NCI-H2196 treated with DMSO at 0.1 percent for 48 hours (cell line): ENCODE results near the gene RPS8.
"Not testable (repeated sequence)": the region's sequence is repeated elsewhere in the genome, so short reads cannot be mapped to it uniquely, and the experiment has no call there.

ENCODE experiments used
- DNase-seq: peaks from one replicate; lab custom pipeline; 2025; ENCODE audit not compliant: unreplicated experiment; lab: John Stamatoyannopoulos, UW

RPS8 gene

GRCh38 chr1:44819196-44819607 is 43.9 kb downstream of the RPS8 start:
- no peak for DNase-seq

- DNase-seq = no peak
Measured at GRCh38 chr1:44819608-44820327, 44.4 kb downstream of the RPS8 start.

GRCh38 chr1:44820328-44821239 is 45.2 kb downstream of the RPS8 start:
- no peak for DNase-seq

DNA sequence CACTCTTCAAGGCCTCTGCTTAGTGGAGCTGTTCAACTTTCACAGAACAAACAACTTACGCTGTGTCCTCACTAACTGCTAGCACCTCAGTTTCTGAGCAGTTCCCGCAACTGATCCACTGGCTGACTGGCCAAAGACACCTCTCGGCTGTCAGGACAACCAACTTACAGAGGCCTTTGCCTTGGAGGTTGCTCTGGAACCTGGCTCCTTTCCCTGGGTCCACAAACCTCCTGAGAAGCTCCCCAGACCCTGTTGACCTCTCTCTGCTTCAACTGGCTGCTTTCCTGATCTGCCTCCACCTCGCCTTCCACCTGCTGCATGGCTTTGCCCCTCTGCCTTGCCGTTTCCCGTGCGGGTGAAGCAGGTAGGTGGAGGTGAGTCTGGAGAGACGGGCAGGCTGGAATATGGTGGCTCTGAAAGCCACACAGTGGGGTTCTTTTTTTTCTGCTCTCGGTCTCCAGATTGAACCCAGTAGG is 45.9 kb downstream of the RPS8 start:
- no peak for DNase-seq

DNA sequence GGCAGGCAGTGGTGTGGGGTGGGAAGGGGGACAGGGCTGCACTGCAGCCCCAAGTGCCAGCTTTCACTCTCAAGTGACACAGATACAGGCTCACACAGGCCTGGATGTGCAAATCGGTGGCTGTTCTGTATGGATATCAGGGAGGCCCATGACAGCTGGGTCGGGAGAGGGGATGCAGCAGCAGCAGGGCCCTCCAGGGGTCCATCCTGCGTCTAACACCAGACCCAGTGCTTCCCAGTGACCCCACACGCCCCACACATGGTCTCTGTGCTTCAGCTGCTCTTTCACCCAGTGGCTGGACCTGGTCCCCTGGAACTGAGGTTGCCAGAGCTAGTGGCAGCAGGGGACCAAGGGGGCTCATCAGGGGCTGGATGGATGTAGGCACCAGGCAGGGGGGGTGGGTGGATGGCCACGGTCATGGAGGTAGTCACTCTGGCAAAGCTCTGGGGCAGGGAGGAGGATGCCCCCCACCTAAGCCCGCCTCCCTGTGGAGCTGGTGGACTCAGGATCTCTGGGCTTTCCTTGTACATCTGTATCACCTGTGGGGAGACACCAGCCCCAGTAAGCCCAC is 46.9 kb downstream of the RPS8 start:
- DNase-seq = no peak

GRCh38 chr1:44822981-44823451 is 47.7 kb downstream of the RPS8 start:
- no peak for DNase-seq

GRCh38 chr1:44824392-44824791 is 49.1 kb downstream of the RPS8 start:
- not testable (repeated sequence) for DNase-seq

DNA sequence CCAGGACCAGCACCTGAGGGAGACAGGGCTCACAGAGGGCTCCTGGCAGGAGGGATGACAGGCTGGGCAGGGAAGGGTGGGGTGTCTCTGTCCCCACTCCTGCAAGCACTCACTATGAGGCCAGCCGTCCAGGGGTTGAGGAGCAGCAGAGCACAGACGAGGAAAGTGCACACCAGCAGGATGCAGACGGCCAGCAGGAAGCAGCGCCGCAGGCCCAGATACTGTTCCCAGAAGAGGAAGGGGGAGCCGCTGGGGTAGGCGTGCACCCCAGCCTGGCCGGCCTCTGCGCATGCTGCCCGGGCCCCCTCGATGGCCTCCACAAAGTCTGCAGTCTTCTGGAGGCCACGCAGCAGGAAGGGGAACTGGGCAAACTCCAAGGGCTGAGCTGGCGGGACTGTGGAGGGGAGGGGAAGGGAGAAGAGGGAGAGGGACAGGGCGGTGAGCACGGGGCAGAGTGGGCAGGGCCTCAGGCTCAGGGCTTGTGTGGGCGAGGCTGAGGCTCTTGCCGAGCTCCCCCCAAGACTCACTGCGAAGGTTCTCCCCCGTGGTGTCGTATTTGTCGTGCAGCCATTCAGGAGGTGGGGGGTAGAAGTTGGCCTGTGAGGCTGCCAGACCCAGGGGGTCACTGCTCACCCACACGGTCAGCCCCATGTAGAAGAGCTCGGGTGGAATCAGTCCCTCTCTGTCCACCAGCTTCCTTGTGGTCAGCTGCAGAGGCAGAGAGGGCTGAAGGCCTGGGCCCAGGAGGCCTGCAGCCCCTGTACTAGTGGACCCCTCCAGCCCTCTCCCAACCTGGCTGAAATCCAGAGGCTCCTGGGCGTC is 51.2 kb downstream of the RPS8 start:
- DNase-seq = no peak

DNA sequence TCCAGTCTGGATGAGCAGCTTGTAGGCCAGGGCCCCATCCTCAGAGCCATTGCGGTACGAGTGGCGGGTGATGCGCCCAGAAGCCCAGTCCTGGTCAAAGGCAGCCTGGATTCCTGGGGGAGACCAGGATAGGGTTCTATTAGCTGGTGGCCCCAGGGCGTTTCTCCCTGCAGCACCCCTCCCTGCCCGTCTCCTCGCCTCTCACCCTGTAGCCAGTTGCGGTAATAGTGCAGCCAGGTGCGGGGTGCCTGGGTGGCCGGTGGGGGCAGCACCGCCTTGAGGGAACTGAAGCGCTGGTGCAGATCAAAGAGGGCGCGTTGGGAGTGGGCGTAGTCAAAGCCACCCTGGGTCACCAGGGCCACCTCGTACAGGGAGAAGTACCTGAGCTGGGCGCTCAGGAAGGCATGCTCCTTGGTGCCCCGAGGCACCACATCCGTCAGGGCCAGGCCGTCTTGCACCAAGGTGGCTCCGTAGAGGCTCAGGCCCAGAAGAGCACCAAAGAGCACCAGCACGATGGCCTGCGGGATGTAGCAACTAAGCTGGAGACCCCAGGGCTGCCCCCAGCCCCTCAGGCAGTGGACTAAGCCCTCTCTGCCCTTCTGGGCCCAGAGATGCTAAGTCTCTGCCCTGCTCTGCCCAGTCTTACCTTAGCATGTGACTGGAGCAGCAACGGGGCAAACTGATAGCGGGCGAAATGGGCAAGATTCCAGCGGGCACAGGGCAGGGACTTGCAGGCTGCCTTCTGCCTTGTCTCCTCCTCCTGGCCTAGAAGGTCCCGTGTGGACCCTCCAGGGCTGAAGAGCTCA is 52.1 kb downstream of the RPS8 start:
- no peak for DNase-seq

DNA sequence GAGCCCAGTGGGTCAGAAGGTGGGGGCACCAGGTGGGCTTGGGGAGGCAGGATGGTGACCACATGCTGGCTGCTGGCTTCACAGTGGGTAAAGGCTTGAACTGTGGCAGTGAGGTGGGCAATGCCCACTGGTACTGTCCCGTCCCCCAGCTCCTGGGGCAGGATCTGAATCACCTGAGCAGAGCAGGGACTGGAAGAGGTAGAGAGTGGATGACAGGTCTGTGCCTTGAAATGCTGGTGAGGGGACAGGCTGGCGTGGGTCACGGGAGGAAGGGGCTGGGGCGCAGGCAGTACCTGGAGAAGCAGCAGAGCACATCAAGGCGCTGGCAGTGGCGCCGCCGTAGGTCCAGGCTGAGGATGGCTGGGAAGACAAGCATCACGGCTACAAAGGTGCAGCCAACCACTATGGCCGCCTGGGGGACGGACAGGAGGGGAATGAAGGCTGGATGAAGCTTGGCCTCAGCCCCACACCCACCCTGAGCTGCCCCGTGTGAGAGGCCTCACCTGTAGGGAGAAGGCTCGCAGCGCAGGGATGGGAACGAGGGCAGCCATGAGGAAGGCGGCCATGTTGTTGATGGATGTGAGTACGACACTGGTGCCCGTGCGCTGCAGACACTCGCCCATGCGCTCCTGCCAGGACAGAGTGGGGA is 52.8 kb downstream of the RPS8 start:
- no peak for DNase-seq
